Fibroblast of villous mesenchyme (primary cell): ENCODE results near the gene MRPL2. TPM values are rescaled to one million over a fixed set of nuclear protein-coding genes. Genes with fewer than 3 reads are reported as not detected.
"Not testable (repeated sequence)": the region's sequence is repeated elsewhere in the genome, so short reads cannot be mapped to it uniquely, and the experiment has no call there.

Source experiments
- DNase-seq: peaks from one replicate; pipeline ENCODE4 v3.0.0-alpha.2; 2010; ENCODE audit warnings: low read depth
- H3K4me3 ChIP-seq: 2 replicates; pipeline ENCODE4 v1.5.1; 2011; ENCODE audit warnings: low read depth, mild to moderate bottlenecking, low read length
- total RNA-seq: library from RNA; depleted of rRNA; stranded (reverse); fragments of >200 nt; gene quantifications from 2 replicates; pipeline ENCODE4 v1.2.3, GENCODE V29; 2012
- TF ChIP-seq, protein P1 (sequence below): IDR thresholded peaks from 2 replicates; pipeline ENCODE4 v1.5.1; 2012; ENCODE audit warnings: low read depth, mild to moderate bottlenecking, low read length; ENCODE audit not compliant: insufficient read depth

MRPL2 gene
- total RNA-seq, 1 donor = 20.7 TPM

- TF ChIP-seq, protein P1, sequence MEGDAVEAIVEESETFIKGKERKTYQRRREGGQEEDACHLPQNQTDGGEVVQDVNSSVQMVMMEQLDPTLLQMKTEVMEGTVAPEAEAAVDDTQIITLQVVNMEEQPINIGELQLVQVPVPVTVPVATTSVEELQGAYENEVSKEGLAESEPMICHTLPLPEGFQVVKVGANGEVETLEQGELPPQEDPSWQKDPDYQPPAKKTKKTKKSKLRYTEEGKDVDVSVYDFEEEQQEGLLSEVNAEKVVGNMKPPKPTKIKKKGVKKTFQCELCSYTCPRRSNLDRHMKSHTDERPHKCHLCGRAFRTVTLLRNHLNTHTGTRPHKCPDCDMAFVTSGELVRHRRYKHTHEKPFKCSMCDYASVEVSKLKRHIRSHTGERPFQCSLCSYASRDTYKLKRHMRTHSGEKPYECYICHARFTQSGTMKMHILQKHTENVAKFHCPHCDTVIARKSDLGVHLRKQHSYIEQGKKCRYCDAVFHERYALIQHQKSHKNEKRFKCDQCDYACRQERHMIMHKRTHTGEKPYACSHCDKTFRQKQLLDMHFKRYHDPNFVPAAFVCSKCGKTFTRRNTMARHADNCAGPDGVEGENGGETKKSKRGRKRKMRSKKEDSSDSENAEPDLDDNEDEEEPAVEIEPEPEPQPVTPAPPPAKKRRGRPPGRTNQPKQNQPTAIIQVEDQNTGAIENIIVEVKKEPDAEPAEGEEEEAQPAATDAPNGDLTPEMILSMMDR = no peak
- no peak for DNase-seq
- H3K4me3 ChIP-seq = no peak overlapping the region
Measured at GRCh38 chr6:43082806-43083655, 23.8 kb upstream of the MRPL2 start.

DNA sequence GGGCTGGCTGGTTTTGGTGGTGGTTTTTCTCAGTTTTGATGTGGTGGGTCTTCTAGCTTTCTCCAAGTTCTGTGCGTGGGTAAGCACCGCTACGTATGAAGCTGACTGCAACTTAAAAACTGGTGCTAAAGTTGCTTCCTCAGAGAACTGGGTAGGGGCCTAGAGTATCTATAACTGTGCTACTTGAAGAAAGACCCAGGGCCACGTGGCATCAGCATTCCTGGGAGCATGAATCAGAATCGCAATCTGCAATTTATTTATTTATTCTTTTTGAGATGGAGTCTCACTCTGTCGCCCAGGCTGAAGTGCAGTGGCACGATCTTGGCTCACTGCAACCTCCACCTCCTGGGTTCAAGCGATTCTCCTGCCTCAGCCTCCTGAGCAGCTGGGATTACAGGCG lies 22.7 kb upstream of the MRPL2 start:
- not testable (repeated sequence) for H3K4me3 ChIP-seq, DNase-seq

- no peak for DNase-seq
- TF ChIP-seq, protein P1 = no peak
Measured at GRCh38 chr6:43081043-43081442, 21.8 kb upstream of the MRPL2 start.

DNA sequence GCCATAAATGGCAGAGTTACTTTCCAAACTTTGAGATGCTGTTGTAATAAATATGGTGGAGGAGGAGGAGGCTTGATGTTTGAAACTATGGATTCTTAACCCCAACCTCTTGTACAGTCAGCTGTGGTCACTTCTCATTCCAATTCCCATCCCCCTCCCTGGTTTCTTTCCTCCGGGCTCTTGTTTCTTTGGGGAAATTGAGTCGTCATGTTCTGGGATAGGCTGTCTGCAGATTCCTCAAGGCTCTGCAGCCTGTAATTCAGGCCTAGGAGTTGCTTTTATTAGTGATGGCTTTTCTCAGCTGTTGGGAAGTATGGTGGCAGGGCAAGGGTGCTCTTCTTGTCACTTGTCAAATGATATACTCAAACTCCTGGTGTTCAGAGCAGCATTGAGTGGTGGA lies 19.5 kb upstream of the MRPL2 start:
- DNase-seq = peak; percentile 87
- TF ChIP-seq, protein P1 = no peak
- H3K4me3 ChIP-seq = peak overlapping the region; percentile 93

More at GRCh38 chr6:43081043-43081442, 21.8 kb upstream of the MRPL2 start:
- no peak overlapping the region for H3K4me3 ChIP-seq

GRCh38 chr6:43077981-43078511 lies 18.8 kb upstream of the MRPL2 start:
- peak overlapping the region; percentile 93 for H3K4me3 ChIP-seq
- DNase-seq = peak; percentile 83
- TF ChIP-seq, protein P1 = no peak

DNA sequence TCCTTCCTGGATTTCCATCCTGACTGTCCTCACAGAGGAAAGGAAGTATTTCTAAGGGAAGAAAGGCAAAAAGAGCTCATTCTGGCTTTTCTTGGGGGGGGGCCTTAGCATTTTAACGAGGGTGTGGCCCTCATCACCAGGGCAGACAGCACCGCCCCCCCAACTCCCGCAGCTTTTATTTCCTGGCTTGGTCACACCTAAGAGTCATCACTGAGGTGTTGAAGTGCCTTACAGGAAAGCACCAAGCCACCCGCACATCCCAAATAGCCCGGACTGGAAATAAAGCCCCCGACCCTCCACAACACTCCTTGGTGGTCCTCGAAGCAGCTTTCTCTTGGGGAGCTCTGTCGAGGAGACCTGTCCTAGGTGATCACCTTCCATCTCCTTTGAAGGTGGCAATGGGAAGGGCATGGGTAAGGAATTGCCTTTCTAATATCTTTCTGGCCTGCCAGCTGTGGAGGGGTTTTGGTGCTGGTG lies 18.1 kb upstream of the MRPL2 start:
- TF ChIP-seq, protein P1 = no peak
- H3K4me3 ChIP-seq = peak overlapping the region; percentile 93

DNA sequence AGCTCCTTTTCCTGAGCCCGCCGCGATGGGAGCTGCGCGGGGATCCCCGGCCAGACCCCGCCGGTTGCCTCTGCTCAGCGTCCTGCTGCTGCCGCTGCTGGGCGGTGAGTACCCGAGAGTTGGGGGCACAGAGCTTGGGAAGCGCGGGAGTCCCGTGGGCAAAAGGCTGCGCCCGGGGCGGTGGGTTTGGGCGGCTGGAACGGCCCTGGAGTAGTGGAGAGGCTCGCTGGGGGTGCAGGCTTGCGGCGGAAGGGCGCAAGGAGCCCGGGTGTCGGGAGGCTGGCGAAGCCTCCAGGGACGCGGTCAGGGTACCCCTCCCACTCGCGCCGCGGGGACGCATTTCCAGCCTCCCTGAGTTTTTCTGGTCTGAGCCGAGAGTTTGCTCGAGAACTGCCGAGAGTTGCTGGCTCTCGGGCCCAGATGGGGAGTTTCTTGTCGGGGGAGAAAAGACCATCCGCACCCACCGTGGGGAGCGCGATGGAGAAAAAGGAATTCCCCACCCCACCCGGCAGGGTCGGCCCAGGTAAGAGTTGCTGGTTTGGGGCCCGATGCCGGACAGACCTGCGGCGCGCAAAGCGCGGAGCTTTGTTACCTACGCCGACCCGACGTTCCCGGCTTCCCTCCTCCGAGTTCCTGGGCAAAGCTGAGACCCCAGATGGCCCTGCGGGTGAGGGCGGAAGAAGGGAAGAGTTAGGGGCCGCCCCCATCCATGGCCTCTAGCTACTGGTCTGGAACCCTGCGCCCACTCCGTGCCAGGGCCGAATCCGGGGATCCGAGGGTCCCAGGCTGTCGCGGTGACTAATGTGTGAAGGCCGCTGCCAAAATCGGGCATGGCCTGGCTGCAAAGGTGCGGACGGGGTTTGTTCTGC lies 17.5 kb upstream of the MRPL2 start:
- TF ChIP-seq, protein P1 = no peak
- H3K4me3 ChIP-seq = peak overlapping the region; percentile 93
- DNase-seq = peak; percentile 37

More for the DNA sequence above, 18.1 kb upstream of the MRPL2 start:
- DNase-seq = no peak
